ENCODE measurements around the gene TMEM175.

Gene TMEM175

GRCh38 chr4:900073-900472 is 32.2 kb upstream of the TMEM175 start:
- TF ChIP-seq EZH2phosphoT487 (IDR thresholded peaks at IDR 0.05; ENCODE audit: borderline replicate concordance): no peak
- no peak for TF ChIP-seq CTCF (conservative IDR thresholded peaks at IDR 0.05; ENCODE audit: low read length)
- Histone ChIP-seq H3F3A (ENCODE audit: low read depth) (no peaks in the 10 kb centered on the region), H4K20me1 (ENCODE audit: insufficient read depth, low read length, poor library complexity, severe bottlenecking) (peaks cover 3% of the 10 kb centered on the region), H3K9me3 (ENCODE audit: insufficient read depth, low read depth, low read length) (no peaks in the 10 kb centered on the region), H3K4me1 (ENCODE audit: insufficient read depth, low read length, poor library complexity, severe bottlenecking) (no peaks in the 10 kb centered on the region), H3K27me3 (ENCODE audit: insufficient read depth, low read length, poor library complexity, severe bottlenecking) (no peaks in the 10 kb centered on the region), H3K4me2 (ENCODE audit: low read depth, low read length, poor library complexity, severe bottlenecking) (no peak overlapping the region), H2AFZ (ENCODE audit: low read length) (no peak overlapping the region), H3K9ac (ENCODE audit: low read depth, low read length, poor library complexity, severe bottlenecking) (no peak overlapping the region), H3K4me3 (ENCODE audit: low read length, poor library complexity, severe bottlenecking) (no peak overlapping the region), H3K9me2 (replicated peaks; ENCODE audit: low read depth, low read length) (no peaks in the 10 kb centered on the region), H3K36me3 (ENCODE audit: insufficient read depth, low read length) (peaks cover 62% of the 10 kb centered on the region; the same call in 1 of the 2 replicates), H3K79me2 (ENCODE audit: insufficient read depth, low read length) (no peaks in the 10 kb centered on the region)

GRCh38 chr4:900721-901120 is 31.5 kb upstream of the TMEM175 start:
- H4K20me1 ChIP-seq (ENCODE audit: insufficient read depth, low read length, poor library complexity, severe bottlenecking): peaks cover 6% of the 10 kb centered on the region
- peaks cover 56% of the 10 kb centered on the region; the same call in 1 of the 2 replicates for H3K36me3 ChIP-seq (ENCODE audit: insufficient read depth, low read length)

GRCh38 chr4:901192-901910 is 30.9 kb upstream of the TMEM175 start:
- Histone ChIP-seq H3K9me2 (replicated peaks; ENCODE audit: low read depth, low read length) (no peaks in the 10 kb centered on the region), H3F3A (ENCODE audit: low read depth) (no peaks in the 10 kb centered on the region), H3K9ac (ENCODE audit: low read depth, low read length, poor library complexity, severe bottlenecking) (no peak overlapping the region), H3K9me3 (ENCODE audit: insufficient read depth, low read depth, low read length) (no peaks in the 10 kb centered on the region), H3K27me3 (ENCODE audit: insufficient read depth, low read length, poor library complexity, severe bottlenecking) (no peaks in the 10 kb centered on the region), H3K4me1 (ENCODE audit: insufficient read depth, low read length, poor library complexity, severe bottlenecking) (no peaks in the 10 kb centered on the region), H4K20me1 (ENCODE audit: insufficient read depth, low read length, poor library complexity, severe bottlenecking) (peaks cover 6% of the 10 kb centered on the region), H2AFZ (ENCODE audit: low read length) (no peak overlapping the region), H3K36me3 (ENCODE audit: insufficient read depth, low read length) (peaks cover 50% of the 10 kb centered on the region; the same call in 1 of the 2 replicates), H3K4me2 (ENCODE audit: low read depth, low read length, poor library complexity, severe bottlenecking) (no peak overlapping the region), H3K4me3 (ENCODE audit: low read length, poor library complexity, severe bottlenecking) (no peak overlapping the region), H3K79me2 (ENCODE audit: insufficient read depth, low read length) (no peaks in the 10 kb centered on the region; the same call in 1 of the 2 replicates)
- TF ChIP-seq CTCF (conservative IDR thresholded peaks at IDR 0.05; ENCODE audit: low read length) (no peak), EZH2phosphoT487 (IDR thresholded peaks at IDR 0.05; ENCODE audit: borderline replicate concordance) (no peak)

More at GRCh38 chr4:900721-901120, 31.5 kb upstream of the TMEM175 start:
- no peaks in the 10 kb centered on the region for H3K27me3 ChIP-seq (ENCODE audit: insufficient read depth, low read length, poor library complexity, severe bottlenecking)
- no peak overlapping the region for H3K4me2 ChIP-seq (ENCODE audit: low read depth, low read length, poor library complexity, severe bottlenecking)
- no peak overlapping the region for H3K4me3 ChIP-seq (ENCODE audit: low read length, poor library complexity, severe bottlenecking)
- TF ChIP-seq EZH2phosphoT487 (IDR thresholded peaks at IDR 0.05; ENCODE audit: borderline replicate concordance) (no peak), CTCF (conservative IDR thresholded peaks at IDR 0.05; ENCODE audit: low read length) (no peak)
- H3K9ac ChIP-seq (ENCODE audit: low read depth, low read length, poor library complexity, severe bottlenecking): no peak overlapping the region
- H3K79me2 ChIP-seq (ENCODE audit: insufficient read depth, low read length): no peaks in the 10 kb centered on the region; the same call in 1 of the 2 replicates
- no peaks in the 10 kb centered on the region for H3F3A ChIP-seq (ENCODE audit: low read depth)
- H2AFZ ChIP-seq (ENCODE audit: low read length): no peak overlapping the region
- H3K4me1 ChIP-seq (ENCODE audit: insufficient read depth, low read length, poor library complexity, severe bottlenecking): no peaks in the 10 kb centered on the region
- H3K9me3 ChIP-seq (ENCODE audit: insufficient read depth, low read depth, low read length): no peaks in the 10 kb centered on the region
- no peaks in the 10 kb centered on the region for H3K9me2 ChIP-seq (replicated peaks; ENCODE audit: low read depth, low read length)

Data from Loucy (cell line).